Stimulated activated CD8-positive, alpha-beta memory T cell treated with anti-CD3 and anti-CD28 coated beads, Interleukin-12 subunit alpha, Interleukin-12 subunit beta, amount 100 ng/mL, for 24 hours (primary cell): ENCODE results near the gene LCNL1.
"Not testable (repeated sequence)": the region's sequence is repeated elsewhere in the genome, so short reads cannot be mapped to it uniquely, and the experiment has no call there.

ENCODE experiments used
- DNase-seq: peaks from one replicate; pipeline ENCODE4 v3.0.0-alpha.2; 2020; ENCODE audit errors: extremely low read depth

The LCNL1 gene

DNA sequence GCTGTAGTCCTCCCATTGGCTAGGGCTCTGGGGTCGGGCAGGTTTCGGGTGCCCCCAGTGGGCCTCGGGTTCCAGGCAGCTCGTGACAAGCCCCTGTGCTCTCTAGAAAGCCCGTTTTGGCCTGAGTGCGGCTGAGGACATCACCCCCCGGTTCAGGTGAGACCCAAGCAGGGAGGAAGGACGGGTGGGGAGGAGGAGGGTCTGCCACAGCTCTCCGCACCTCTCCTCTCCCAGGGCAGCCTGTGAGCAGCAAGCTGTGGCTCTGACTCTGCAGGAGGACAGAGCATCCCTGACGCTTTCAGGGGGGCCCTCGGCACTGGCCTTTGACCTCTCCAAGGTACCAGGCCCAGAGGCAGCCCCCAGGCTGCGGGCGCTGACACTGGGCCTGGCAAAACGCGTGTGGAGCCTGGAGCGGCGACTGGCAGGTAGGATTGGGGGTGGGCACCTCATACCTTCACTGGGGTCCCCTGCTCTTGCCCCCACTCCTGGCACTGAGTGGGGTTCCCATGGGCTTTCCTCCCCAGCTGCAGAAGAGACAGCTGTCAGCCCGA is 10.1 kb downstream of the LCNL1 start:
- no peak for DNase-seq

DNA sequence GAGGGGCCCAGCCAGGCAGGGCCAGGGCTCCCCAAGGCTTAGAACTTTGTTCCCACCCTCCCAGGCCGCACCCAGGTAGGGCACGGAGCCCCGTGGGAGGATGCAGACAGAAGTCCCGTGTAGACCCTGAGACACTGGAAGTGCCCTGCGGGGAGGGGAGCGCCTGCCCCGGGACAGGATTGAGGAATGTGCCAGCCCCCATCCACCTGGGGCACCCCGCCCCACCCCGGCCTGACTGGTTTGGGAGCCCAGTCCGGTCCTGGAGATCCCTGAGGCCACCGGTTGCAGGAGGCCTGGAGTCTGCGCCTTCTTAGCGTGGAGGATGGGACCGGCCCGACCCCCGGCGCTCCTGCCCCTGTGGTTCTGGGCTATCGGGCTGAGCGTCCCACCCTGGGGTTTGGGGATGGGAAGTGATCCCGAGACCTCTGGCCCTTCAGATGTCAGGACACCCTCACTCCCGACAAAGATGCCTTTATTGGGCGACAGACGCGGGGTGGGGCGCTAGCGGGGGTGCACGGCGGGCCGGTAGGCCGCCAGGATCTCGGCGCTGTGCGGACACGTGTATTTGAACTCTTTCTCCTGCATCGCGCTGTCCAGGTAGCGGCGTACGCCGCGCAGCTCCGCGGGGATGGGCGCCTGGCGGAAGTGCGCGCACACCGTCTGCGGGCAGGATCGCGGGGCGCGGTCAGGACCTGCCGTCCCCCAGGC is 11.5 kb downstream of the LCNL1 start:
- no peak for DNase-seq

DNA sequence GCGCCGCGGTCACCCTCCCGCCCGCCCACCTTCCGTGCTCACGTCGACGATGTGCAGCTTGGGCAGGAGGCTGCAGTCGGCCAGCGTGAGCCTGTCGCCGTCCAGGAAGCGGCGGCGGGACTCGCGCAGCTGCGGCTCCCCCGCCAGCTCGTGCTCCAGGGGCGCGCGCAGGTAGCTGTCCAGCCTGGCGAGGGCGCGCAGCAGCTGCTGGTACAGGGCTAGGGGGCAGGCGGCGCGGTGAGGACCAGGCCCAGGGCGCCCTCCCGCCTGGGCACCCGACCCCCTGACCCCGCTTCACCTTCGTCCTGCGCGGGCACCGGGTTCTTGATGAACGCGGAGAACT is 12.1 kb downstream of the LCNL1 start:
- DNase-seq, result no peak

DNA sequence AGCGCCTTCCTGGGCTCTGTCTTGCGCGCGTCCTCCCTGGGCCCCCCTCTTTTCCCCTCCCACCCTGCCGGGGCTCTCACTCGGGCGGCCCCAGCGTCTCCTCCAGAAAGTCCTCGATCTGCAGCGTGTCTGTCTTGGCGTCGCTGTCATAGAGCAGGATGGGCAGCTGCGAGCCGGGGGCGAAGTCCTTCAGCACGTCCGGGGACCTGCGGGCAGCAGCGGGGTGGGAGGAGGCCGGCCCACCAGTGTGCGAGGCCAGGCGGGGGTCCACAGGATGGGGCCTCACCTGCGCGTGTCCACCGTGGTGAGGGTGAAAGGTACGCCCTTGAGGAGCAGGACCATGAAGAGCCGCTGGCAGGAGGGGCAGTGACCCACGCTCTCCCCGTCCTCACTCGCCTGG is 12.6 kb downstream of the LCNL1 start:
- no peak for DNase-seq

DNA sequence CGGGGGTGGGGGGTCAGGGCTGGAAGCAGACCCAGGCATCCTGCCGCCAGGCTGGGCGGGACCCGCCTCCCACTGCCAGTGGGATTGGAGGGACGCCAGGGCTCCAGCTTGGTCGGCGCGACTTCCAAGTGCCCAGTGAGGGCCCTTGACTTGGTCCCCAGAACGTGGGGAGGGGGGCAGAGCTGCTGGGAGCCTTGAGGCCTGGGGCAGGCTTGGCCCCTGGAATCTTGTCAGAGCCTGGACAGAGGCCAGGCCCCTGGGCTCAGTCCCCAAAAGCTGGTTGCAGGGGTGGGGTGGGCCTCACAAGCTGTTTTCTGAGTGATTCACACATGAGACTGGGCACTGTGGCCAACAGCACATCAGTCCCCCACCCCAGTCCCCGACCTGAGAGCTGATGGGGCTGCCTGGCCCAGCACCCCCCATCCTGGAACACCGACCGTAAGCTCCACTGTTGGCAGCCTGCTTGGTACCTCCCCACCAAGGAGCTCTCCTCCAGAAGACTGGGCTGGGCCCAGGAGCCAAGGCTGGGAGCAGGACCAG is 13.0 kb downstream of the LCNL1 start:
- no peak for DNase-seq

DNA sequence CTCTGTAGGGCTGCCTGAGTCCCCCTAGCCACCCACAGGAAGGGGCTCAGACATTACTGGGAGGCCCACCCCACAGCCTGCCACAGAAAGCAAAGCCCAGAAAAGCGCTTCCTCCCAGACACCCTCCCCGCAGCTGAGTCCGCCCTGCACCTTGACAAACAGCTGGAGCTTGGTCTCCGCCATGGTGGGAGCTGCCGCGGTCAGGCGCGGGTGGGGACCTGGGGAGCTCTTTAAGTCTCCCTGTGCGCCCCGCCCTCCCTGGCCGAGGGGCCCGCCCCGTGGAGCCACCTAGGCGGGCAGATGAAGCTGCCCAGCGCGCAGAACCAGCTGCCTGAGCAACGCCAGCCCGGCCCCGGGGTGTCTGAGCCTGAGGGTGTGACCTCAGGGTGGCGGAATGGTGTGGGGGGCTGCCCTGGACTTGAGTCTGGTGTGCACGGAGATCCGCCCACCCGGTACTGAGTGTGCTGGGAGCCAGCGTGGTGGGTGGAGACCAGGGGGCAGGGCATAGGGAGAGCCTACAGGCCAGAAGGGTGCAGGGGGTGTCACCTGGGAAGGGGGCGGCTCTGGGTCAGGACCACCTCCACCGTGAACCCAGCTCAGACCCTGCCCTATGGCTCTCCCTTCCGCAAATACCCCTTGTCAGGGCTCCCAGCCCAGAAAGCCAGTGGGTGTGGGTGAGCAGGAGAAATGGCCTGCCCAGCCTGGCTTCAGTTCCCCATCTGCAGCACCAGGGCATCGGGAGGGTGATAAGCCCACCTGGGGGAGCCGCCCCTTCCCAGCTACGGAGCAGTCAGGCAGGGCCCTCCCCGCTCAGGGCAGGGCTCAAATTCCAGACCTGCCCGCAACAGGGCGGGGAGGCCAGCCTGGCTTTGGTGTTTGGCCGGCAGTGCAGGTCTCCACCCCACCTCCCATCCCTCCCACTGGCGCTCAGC is 13.8 kb downstream of the LCNL1 start, which contains the start of gene CLIC3:
Gene CLIC3, minus strand, starts transcription at position 208 of the 932 bp plus-strand sequence. Its CDS starts 25 bp downstream, at position 183.
- no peak for DNase-seq

DNA sequence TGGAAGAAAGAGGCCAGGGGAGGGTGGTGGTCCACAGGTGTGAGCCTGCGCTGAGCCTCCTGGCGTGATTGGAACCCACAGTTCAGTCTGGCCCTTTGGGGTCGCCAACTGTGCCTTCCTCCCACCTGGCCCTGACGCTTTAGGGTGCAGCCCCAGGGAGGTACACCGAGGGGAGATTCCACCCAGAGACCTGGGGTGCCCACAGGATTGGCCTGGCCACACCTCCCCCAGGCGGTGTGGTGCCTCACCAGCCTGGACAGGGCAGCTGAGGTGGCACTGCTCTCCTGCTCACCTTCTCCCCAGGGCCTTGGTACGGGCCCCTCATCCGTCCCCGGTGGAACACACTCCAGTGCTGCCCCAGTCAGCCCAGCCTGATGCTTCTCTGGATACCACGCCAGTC is 14.6 kb downstream of the LCNL1 start:
- no peak for DNase-seq

DNA sequence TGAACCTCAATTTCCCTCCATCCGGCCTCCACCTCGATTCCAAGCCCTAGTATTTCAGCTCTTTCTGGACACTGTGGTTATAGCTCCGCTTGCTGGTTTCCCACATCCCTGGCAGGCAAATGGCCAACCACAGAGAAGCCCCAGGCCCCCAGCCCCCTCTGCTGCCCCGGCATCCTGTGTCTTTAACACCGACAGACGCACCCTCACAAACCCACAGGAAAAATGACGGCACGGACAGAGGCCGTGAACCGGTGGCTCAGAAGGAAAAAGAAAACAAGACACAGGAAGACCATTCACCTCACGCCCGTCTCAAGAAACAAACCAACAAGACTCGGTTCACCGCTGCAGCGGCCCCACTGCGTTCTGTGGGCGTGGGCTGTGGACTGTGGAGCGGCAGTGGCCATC is 15.0 kb downstream of the LCNL1 start:
- DNase-seq, result no peak

DNA sequence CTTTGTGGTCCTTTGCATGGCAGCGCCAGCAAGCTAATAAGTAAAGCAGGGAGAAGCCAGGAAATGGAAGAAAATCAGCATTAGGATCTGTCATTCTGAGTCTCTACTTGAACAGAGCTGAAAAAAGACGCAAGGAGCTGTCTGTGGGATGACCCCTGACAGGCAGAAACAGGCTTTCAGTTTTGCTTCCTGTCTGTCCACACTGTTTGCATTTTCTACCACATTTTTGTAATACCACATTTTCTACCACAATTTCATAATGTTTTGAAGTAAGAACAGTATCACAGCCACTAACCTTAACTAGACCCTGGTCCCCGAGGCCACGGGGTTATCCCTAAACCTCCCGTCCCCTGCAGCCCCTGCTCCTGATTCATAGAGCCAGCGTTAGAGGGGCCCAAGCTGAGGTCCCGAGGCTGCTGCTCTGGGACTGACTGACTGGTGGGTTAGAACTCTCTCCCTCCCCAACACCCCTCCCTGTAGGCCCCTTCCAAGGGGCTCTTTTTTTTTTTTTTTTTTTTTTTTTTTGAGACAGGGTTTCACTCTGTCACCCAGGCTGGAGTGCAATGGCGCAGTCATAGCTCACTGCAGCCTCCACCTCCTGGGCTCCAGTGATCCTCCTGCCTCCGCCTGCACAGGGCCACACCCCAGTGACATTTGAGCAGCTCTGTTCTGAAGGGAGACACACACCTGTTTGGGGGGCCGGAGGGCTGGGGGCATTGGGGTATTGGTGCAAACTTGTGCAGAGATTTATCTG is 17.6 kb downstream of the LCNL1 start:
- DNase-seq, result no peak

DNA sequence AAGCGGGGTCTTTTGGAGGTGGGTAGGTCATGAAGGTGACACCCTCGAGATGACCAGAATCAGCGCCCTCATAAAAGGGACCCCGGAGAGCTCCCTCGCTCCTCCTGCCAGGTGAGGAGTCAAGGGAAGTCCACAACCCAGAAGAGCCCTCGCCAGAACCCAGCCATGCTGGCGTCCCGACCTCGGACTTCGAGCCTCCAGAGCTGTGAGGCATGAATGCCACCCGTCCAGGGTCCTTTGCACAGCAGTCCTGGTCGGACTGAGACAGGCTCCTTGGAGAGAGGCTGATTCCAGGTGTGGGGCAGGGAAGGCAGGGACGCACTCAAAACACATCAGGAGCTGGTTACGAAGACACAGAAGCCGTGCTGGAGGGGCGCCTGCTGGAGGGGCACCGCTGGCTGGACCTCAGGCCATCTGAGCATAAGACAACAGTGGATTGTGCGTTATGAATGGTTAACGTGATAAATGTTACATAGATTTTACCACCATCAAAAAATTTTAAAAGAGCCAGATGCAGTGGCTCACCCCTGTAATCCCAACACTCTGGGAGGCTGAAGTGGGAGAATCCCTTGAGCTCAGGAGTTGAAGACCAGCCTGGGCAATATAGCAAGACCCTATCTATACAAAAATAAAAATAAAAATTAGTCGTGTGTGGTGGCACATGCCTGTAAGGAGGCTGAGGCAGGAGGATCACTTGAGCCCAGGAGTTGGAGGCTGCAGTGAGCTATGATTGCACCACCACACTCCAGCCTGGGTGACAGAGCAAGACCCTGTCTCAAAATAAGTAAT is 19.3 kb downstream of the LCNL1 start:
- DNase-seq, result no peak

DNA sequence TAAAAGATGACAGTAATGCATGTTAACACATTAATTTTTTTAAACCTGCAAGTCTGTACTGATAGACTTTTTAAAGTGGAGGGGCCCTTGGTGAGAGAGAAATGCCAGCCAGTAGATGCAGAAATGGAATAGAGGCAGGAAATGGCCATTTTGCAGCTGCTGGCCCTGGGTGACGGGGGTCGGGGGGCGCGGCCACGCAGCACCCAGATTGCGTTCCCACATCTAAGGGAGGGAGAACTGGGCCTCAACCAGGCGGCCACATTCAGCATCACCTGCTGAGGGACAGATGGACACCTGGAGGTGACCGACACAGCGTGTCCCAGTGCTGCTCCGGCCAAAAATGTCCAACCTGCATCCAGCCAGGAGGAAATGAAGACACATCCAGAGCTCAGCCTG is 19.9 kb downstream of the LCNL1 start:
- DNase-seq, result no peak

DNA sequence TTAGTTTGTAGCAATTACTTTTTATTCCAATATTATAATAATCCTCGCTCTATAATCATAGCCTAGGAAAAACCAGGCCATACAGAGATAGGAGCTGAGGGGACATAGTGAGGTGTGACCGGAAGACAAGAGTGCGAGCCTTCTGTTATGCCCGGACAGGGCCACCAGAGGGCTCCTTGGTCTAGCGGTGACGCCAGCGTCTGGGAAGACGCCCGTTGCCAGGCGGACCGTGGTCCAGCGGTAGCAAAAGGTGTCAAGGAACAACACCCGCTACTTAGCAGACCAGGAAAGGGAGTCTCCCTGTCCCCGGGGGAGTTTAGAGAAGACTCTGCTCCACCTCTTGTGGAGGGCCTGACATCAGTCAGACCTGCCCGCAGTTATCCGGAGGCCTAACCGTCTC is 21.5 kb downstream of the LCNL1 start:
- not testable (repeated sequence) for DNase-seq

DNA sequence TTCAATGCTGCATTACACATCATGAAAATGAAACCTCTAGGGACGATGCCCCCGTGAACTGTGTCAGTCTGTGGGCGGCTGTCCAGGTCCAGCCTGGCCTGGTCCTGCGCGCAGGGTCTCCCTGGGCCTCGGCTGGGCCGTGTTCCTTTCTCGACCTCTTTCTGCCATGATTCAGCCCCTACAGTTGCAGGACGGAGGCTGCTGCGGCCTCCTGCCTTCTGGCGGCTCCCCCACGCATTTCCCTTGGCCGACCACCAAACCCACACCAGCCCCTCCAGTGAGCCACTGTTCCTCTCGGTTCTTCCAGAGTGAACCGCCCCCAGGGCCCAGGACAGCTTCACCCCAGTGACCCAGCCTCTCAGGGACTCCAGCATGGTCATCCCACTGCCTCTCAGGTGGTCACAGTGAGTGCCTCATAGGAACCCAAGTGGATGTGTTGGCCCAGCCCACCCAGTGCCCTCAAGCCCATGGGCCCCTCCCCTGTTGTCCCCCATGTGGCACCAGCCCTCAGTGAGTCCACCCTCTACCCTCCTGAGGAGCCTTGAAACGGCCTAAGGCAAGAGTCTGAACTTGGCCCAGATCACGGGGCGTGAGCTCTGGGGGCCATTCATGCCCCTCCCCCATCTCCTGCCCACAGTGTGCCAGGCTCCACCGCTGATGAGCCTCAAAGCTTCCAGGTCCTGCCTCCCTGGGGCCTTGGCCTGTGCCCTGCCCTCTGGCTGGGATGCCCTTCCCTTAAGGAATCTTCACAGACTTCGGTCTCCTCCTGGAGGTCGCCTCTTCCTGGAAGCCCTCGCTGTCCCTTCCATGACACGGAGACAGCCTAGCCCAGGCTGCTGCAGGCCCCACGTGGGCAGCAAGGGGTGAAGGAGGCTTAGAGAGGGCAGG is 23.6 kb downstream of the LCNL1 start:
- DNase-seq, result no peak

DNA sequence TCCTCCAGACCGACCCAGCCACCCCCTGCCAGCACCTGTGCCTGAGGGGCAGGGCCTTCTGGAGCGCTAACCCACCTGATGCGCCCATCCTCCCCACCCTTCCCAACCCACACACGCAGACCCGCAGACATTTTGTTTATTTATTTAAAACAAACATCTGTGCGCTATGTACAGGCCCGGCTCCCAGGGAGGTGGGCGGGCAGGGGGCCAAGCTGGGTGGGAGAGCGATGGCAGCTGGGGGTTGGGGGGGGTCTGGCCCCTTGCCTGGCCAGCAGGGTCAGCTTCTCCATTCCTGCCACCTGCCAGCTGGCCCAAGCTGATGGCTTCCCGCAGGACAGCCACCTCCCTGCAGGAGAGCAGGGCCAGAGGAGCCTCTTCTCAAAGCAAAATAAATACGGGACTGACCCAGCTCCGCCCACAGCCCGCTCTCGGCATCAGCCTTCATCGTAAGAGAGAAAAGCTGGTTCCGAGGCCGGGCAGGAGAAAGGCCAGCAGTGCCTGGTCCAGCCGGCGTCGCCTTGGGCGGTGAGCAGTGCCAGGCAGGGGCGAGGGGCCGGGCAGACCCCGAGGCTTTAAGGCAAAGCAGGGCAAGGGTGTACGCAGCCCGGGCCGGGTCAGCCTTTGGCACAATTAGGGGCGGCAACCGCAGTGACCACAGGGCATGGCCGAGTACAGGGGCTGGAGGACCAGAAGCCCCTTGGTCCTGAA is 24.5 kb downstream of the LCNL1 start:
- DNase-seq, result no peak

DNA sequence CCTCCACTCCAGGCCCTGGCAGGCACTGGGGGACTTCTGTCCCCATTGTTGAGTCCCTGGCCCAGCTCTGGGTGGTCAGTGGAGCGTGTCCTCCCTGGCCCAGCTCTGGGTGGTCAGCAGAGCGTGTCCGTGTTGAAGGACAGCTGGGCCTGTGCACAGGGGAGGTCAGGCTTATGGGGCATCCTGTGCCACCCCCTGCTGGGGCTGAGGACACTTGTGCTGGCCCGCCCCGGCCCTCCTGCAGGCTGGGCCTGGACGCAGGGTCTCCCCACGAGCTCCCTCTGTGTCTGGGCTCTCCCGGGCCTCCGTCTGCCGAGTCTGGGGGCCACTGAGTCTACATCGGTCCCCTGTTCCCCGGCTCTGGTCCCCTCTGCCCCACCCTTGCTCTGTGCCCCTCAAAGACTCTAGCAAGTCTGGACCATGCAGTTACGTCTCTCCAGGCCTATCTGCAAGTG is 25.1 kb downstream of the LCNL1 start:
- no peak for DNase-seq

DNA sequence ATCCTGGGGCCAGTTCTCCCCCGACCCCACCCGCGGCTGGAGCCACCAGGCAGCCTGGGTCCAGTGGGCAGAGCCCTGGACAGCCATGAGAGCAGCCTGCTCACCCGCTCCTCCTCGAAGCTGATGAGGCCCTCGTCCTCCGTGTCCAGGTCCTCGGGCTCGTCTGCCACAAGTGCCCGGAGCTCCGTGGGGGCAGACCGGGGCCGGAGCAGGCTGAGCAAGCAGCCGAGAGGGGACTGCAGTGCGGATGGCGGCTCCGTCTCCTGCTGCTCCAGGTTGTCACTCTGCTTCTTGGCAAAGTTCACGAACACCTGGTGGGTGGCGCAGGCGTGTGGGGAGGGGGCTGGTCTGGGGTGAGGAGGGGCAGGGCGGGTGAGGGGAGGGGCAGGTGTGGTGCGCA is 25.5 kb downstream of the LCNL1 start:
- DNase-seq, result no peak

DNA sequence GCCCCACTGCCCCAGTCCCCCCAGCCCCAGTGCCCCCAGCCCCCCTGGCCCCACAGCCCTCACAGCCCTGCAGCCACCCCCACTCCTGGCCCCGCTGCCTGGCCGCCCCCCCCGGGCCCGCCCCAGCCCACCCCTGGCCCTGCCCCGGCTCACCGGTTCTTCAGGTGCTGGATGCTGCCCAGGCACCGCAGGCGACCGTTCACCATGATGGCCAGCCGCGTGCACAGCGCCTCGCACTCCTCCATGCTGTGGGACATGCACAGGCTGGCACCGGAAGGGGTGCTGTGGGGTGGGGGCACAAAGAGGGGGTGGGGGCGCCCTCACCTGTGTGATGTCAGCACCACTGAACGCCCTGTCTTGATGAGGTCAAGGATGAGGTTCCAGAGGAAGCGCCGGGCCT is 26.4 kb downstream of the LCNL1 start:
- no peak for DNase-seq

DNA sequence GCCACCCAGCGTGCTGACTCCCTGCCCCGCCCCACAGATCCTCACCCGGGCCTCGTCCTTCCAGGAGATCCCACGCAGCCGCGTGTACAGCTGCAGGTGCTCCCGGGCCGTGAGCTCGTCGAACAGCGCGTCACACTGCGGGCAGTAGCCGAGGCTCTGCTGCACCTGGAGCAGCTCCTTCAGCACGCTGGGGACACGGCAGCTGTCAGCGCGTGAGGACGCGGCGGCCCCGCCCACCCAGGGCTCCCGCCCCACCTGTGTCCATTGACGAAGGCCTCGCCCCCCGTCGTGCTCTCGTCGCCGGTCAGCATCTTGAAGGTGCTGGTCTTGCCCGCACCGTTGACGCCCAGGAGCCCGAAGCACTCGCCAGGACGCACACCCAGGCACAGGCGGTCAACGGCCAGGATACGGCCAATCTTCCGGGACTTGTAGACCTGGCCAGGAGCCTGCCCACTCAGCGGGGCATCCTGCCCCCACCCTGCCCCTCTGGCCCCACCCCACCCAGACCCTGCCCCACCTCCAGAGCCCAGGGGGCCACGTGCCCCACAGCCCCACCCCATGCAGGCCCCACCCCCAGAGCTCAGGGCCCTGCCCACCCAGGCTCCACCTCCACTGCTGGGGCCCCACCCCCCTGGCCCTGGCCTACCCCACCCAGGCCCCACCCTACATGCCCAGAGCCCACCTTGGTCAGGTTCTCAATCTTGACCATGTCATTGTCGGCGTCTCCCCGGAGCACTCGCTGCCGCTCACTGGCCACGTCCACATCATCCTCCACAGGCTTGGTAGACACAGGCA is 27.3 kb downstream of the LCNL1 start:
- DNase-seq, result no peak
